Chondrocyte (in vitro differentiated cells): ENCODE data around the gene MRPL55. TPM values are rescaled to one million over a fixed set of nuclear protein-coding genes. Genes with fewer than 3 reads are reported as not detected.

ENCODE experiments used
- DNase-seq: peaks from one replicate; pipeline ENCODE4 v3.0.0; 2021; ENCODE audit warnings: mixed read lengths, low spot score
- H3K27ac Mint-ChIP-seq: one replicate; pipeline ENCODE4 v1.8.0; 2021; ENCODE audit warnings: mild to moderate bottlenecking, moderate library complexity, mixed read lengths; ENCODE audit not compliant: unreplicated experiment
- H3K27me3 Mint-ChIP-seq: 2 replicates; pipeline ENCODE4 v1.8.0; 2021; ENCODE audit warnings: low read depth, mixed read lengths
- H3K36me3 Mint-ChIP-seq: 2 replicates; pipeline ENCODE4 v1.8.0; 2021; ENCODE audit warnings: low read depth, mixed read lengths
- H3K4me1 Mint-ChIP-seq: 2 replicates; pipeline ENCODE4 v1.8.0; 2021; ENCODE audit warnings: low read depth, mild to moderate bottlenecking, mixed read lengths
- H3K4me3 Mint-ChIP-seq: one replicate; pipeline ENCODE4 v1.8.0; 2021; ENCODE audit warnings: mild to moderate bottlenecking, moderate library complexity, mixed read lengths; ENCODE audit not compliant: unreplicated experiment
- H3K9me3 Mint-ChIP-seq: 2 replicates; pipeline ENCODE4 v1.8.0; 2021; ENCODE audit warnings: low read depth, mixed read lengths
- CTCF ChIP-seq: fragments of 200-600 bp; sonication (generic); IDR thresholded peaks from 2 replicates; pipeline ENCODE4 v1.5.0; 2021; ENCODE audit warnings: antibody characterized with exemption, mild to moderate bottlenecking, moderate library complexity
- total RNA-seq: library from RNA; stranded (reverse); gene quantifications from 3 replicates; pipeline ENCODE4 v1.2.1, GENCODE V29; 2021

Gene MRPL55
- total RNA-seq, 1 donor from 2014 or later: 48.6 TPM

- H3K27me3 Mint-ChIP-seq: peaks cover 11% of the 10 kb centered on the region
- H3K9me3 Mint-ChIP-seq: peaks cover 5% of the 10 kb centered on the region
- no peak for DNase-seq
- no peaks in the 10 kb centered on the region for H3K36me3 Mint-ChIP-seq
- H3K27ac Mint-ChIP-seq: no peak overlapping the region
- no peak overlapping the region for H3K4me3 Mint-ChIP-seq
- peaks cover 12% of the 10 kb centered on the region for H3K4me1 Mint-ChIP-seq
- no peak for TF ChIP-seq CTCF
These were observed 11.9 kb upstream of the MRPL55 start for GRCh38 chr1:228120857-228121489.

GRCh38 chr1:228120351-228120750 lies 11.3 kb upstream of the MRPL55 start:
- Mint-ChIP-seq H3K36me3 (no peaks in the 10 kb centered on the region), H3K4me3 (no peak overlapping the region), H3K9me3 (peaks cover 5% of the 10 kb centered on the region), H3K27me3 (peaks cover 11% of the 10 kb centered on the region), H3K27ac (peak overlapping the region; percentile 39), H3K4me1 (peaks cover 12% of the 10 kb centered on the region)
- peak; percentile 34 for TF ChIP-seq CTCF
- DNase-seq: no peak

- Mint-ChIP-seq H3K9me3 (peaks cover 5% of the 10 kb centered on the region), H3K4me3 (no peak overlapping the region), H3K4me1 (peaks cover 12% of the 10 kb centered on the region), H3K27ac (no peak overlapping the region), H3K36me3 (no peaks in the 10 kb centered on the region), H3K27me3 (peaks cover 6% of the 10 kb centered on the region)
- no peak for TF ChIP-seq CTCF
- DNase-seq: no peak
These were observed 8.9 kb upstream of the MRPL55 start for GRCh38 chr1:228118040-228118439.

GRCh38 chr1:228117335-228117734 lies 8.2 kb upstream of the MRPL55 start:
- no peaks in the 10 kb centered on the region for H3K36me3 Mint-ChIP-seq
- no peak for TF ChIP-seq CTCF
- no peak overlapping the region for H3K4me3 Mint-ChIP-seq
- no peak for DNase-seq
- peaks cover 12% of the 10 kb centered on the region for H3K4me1 Mint-ChIP-seq
- peaks cover 2% of the 10 kb centered on the region for H3K27me3 Mint-ChIP-seq
- H3K9me3 Mint-ChIP-seq: peaks cover 5% of the 10 kb centered on the region
- no peak overlapping the region for H3K27ac Mint-ChIP-seq

GRCh38 chr1:228114827-228115226 lies 5.7 kb upstream of the MRPL55 start:
- Mint-ChIP-seq H3K36me3 (no peaks in the 10 kb centered on the region), H3K4me3 (no peak overlapping the region), H3K27me3 (no peaks in the 10 kb centered on the region), H3K27ac (no peak overlapping the region), H3K9me3 (peaks cover 5% of the 10 kb centered on the region), H3K4me1 (peaks cover 7% of the 10 kb centered on the region)
- TF ChIP-seq CTCF: no peak
- no peak for DNase-seq
